GM12864 (cell line): ENCODE data around the gene TAOK2.
A peak's percentile ranks its signal among the peaks of the same experiment; 100 is the strongest.

Source experiments
- DNase-seq: peaks from one replicate; pipeline ENCODE4 v3.0.0-alpha.2; 2011; ENCODE audit warnings: low read depth
- H3K4me3 ChIP-seq: 2 replicates; pipeline ENCODE4 v1.5.1; 2011; ENCODE audit warnings: mild to moderate bottlenecking, low read depth, low read length, control low read depth
- CTCF ChIP-seq: IDR thresholded peaks from 2 replicates; pipeline ENCODE4 v1.5.1; 2011; ENCODE audit warnings: low read depth, mild to moderate bottlenecking, moderate library complexity, low read length, control low read depth, inconsistent platforms; ENCODE audit errors: missing control alignments

TAOK2 gene

GRCh38 chr16:30000735-30001631, 27.3 kb downstream of the TAOK2 start:
- no peak for DNase-seq
- TF ChIP-seq CTCF = no peak
- H3K4me3 ChIP-seq = no peak overlapping the region

- DNase-seq = no peak
- no peak for TF ChIP-seq CTCF
Observed at GRCh38 chr16:30002614-30003346, 29.1 kb downstream of the TAOK2 start.

GRCh38 chr16:30003670-30004423, 30.2 kb downstream of the TAOK2 start:
- TF ChIP-seq CTCF = no peak
- H3K4me3 ChIP-seq = no peak overlapping the region
- no peak for DNase-seq

More at GRCh38 chr16:30002614-30003346, 29.1 kb downstream of the TAOK2 start:
- H3K4me3 ChIP-seq = no peak overlapping the region

- no peak overlapping the region for H3K4me3 ChIP-seq
- no peak for DNase-seq
- no peak for TF ChIP-seq CTCF
Observed at GRCh38 chr16:30004424-30004776, 30.7 kb downstream of the TAOK2 start.

- no peak for TF ChIP-seq CTCF
- no peak for DNase-seq
- H3K4me3 ChIP-seq = no peak overlapping the region
Observed at GRCh38 chr16:30004811-30005242, 31.2 kb downstream of the TAOK2 start.

- no peak for DNase-seq
- H3K4me3 ChIP-seq = no peak overlapping the region
- peak; percentile 76 for TF ChIP-seq CTCF
Observed at GRCh38 chr16:30005341-30006094, 31.9 kb downstream of the TAOK2 start.
